Measurements from ENCODE around the gene TRIP12.
"Not testable (repeated sequence)": the region's sequence is repeated elsewhere in the genome, so short reads cannot be mapped to it uniquely, and the experiment has no call there.

Gene TRIP12

DNA sequence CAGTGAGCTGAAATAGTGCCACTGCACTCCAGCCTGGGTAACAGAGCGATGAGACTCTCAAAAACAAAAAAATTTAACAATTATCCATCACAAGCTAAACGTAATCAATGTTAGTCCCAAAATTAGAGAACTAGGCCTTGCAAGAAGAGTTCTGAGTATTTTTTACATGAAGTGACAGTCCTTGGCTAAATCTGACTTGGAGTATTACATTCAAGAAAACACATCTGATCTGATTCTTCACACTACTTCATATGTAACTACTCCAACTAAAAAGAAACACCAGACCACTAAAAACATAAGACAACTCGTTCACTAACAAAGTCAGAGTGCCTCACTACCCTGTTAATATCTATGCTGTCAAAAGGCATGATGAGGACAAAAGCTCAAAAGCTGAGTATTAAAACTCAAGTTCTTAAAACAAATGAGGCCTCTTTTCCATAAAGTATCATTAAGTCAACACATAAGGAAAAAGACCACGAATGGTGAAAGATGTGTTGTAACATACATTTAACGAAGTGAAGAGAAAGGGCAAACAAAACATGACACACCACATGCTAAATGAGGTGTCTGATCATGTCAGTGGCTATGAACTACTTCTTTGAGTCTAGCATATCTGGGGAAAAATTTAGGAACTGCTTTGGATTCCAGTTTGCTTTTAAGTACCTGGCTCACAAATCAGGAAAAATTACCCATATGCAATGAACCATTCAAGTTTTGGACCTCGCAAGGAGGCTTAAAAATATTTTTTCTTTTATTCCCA, 42.4 kb downstream of the TRIP12 start:
- in situ Hi-C loops (cut with MboI; ENCODE audit: low sequenced_read_pairs), result no loop called here

DNA sequence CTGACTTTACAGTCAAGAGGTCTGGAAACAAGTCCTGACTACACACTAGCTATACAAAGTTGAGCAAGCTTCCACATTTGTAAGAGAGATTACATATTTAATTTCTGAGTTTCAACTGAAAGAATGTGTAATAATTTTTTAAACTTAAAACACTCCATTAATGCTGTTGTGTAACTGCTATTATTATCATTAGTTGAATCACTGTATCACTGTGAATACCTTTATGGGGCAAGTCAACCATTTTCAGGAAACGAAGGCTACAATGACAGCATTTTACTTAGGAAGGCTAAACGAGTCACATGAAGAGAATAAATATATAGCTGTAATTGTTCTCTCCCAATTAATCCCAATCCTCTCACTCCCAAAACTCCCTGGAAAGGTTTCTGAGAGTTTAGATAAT, 46.3 kb downstream of the TRIP12 start:
- in situ Hi-C loops (cut with MboI; ENCODE audit: low sequenced_read_pairs), result no loop called here

DNA sequence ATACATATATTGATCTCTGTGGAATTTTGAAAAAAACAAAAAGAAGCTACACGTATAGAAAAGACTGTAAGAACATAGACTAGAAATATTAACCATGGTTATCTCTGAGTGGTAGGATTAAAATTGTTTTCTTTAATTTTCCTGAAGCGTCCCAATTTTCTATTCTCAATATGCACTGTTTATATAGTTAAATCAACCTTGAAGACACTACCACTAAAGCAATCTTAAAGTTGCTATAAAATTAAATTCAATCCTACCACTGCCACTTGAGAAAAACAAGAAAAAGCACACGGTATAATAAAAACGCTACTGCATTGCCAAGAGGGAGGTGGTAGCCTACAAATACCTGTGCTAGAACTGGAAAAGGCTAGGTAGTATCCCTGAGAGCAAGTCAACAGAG, 47.2 kb downstream of the TRIP12 start:
- in situ Hi-C loops (cut with MboI; ENCODE audit: low sequenced_read_pairs), result no loop called here

DNA sequence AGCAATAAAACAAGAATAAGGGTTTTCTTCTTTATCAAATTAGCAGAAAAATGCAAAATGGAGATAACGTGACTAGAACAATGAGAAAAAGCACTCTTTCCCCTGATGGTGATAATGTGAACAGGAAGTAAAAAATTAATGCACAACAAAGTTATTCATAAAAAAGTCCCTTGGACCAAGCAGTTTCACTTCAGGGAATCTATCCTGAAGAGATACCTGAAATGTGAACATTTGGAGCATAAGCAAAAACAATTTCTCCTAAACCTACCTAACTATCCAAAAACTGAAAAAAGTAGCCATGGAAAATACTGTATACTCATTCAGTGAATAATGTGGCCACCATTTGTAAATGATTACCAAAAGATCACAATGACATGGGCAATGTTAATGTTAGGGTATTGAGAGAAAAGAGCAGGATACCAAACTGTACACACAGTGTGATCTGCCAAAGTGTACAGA, 48.7 kb downstream of the TRIP12 start:
- in situ Hi-C loops (cut with MboI; ENCODE audit: low sequenced_read_pairs), result no loop called here

GRCh38 chr2:229870903-229871656, 50.7 kb downstream of the TRIP12 start:
- in situ Hi-C loops (cut with MboI; ENCODE audit: low sequenced_read_pairs), result no loop called here

DNA sequence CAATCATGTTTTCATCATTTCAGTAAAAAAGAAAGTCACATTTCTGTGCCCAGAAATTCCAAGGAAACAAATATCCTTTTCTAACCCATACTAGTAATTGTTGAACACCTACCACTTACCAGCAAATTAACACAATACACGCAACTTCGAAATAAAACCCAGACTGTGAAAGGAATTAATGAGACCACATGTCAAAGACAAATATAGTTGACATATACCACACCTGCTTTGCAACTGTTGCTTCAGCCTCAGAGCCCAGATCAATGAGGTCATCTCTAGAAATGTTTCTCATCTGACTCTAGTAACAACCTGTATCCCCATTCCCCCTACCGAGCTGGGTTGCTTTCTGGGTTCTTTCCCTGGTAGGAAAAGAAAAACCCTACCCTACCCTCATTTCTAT, 52.6 kb downstream of the TRIP12 start:
- in situ Hi-C loops (cut with MboI; ENCODE audit: low sequenced_read_pairs), result no loop called here

DNA sequence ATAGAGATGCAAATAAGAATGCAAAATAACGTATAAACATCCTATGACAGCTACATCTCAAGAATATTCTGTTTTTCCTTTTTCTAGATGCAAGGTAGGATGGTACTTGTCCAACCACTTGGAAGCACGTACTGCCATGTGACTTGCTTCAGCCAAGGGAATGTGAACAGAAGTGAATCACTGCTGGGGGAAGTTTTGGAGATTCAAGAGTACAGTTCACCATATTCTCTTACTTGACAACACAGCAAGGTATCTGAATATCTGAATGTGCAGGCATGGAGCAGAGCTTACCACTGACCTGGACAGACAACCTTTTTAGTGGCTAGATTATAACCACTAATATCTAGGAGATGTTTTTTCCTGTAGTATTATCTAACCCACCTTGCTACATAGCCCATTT, 53.0 kb downstream of the TRIP12 start:
- in situ Hi-C loops (cut with MboI; ENCODE audit: low sequenced_read_pairs), result no loop called here

GRCh38 chr2:229865033-229865432, 56.8 kb downstream of the TRIP12 start:
- in situ Hi-C loops (cut with MboI; ENCODE audit: low sequenced_read_pairs), result no loop called here

DNA sequence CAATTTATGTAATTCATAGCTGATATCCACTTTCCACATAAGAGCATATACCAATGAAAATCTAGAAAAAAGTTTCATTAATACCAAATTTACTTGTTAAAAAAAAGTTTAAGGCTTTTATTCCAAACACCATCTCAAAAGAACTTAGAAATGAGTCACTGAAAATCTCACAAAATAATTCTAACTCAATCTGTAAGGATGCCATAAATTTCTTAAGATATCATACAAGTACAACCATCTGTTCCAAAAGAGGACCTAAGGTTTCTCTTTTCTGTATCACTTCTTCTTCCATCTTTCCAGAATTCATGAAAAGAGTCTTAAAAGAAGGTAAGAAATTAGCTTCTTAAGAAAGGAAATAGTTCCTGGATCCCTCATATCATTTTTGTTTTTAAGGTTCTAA, 60.4 kb downstream of the TRIP12 start:
- in situ Hi-C loops (cut with MboI; ENCODE audit: low sequenced_read_pairs), result no loop called here

DNA sequence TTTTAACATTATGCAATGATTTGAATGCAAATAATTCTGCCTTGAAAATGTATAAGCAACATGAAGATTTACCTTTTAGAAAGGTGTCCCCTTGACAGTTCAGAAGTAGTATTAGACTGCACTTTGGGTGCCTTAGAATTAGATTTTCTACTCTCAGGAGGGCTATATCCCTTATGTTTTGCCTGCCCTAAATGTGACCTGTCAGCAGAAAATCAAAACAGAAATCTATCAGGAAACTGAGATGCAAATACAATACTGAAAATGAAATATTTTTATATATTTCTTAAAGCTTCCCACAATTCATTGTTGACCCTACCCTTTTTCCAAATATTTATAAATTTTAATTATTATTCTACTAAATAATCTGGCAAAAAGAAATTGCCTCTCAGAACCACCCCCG, 61.5 kb downstream of the TRIP12 start:
- in situ Hi-C loops (cut with MboI; ENCODE audit: low sequenced_read_pairs), result no loop called here

GRCh38 chr2:229858351-229858750, 63.5 kb downstream of the TRIP12 start:
- in situ Hi-C loops (cut with MboI; ENCODE audit: low sequenced_read_pairs), result no loop called here

GRCh38 chr2:229857634-229858033, 64.2 kb downstream of the TRIP12 start:
- in situ Hi-C loops (cut with MboI; ENCODE audit: low sequenced_read_pairs), result no loop called here

- in situ Hi-C loops (cut with MboI; ENCODE audit: low sequenced_read_pairs), result no loop called here
These were observed 65.4 kb downstream of the TRIP12 start for GRCh38 chr2:229856413-229856812.

DNA sequence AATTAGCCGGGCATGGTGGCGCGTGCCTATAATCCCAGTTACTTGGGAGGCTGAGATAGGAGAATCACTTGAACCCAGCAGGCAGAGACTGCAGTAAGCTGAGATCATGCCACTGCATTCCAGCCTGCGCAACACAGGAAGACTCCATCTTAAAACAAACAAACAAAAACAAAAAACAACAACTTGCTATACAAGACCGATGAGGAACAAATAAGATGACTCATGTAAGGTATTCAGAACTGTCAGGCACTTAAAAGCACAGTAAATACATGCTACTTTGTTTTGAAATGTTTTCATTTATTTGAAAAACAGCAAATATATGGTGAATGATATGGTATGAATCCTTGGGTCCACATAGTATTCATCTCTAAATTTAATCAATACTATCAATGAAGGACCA, 66.7 kb downstream of the TRIP12 start:
- in situ Hi-C loops (cut with MboI; ENCODE audit: low sequenced_read_pairs), result no loop called here

DNA sequence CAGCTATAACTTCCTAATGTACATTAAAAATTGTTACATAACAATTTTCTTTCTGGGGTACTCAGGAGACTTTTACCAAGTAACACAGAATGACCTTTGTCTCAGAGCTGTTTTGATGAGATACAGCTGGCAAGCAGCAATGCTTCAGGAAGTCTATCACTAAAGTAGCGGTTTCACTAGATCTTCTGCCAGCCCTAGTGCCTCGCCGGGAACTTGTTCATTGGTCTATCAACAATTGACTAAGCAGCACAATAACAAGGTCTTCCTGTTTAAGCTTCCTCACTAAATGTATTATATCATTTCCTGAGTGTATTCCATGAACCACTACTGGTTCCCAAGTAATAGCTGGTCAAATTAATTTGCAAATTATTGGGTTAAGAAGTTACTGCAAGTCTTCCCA, 69.2 kb downstream of the TRIP12 start:
- in situ Hi-C loops (cut with MboI; ENCODE audit: low sequenced_read_pairs), result no loop called here

GRCh38 chr2:229851870-229852269, 69.9 kb downstream of the TRIP12 start:
- in situ Hi-C loops (cut with MboI; ENCODE audit: low sequenced_read_pairs), result no loop called here

DNA sequence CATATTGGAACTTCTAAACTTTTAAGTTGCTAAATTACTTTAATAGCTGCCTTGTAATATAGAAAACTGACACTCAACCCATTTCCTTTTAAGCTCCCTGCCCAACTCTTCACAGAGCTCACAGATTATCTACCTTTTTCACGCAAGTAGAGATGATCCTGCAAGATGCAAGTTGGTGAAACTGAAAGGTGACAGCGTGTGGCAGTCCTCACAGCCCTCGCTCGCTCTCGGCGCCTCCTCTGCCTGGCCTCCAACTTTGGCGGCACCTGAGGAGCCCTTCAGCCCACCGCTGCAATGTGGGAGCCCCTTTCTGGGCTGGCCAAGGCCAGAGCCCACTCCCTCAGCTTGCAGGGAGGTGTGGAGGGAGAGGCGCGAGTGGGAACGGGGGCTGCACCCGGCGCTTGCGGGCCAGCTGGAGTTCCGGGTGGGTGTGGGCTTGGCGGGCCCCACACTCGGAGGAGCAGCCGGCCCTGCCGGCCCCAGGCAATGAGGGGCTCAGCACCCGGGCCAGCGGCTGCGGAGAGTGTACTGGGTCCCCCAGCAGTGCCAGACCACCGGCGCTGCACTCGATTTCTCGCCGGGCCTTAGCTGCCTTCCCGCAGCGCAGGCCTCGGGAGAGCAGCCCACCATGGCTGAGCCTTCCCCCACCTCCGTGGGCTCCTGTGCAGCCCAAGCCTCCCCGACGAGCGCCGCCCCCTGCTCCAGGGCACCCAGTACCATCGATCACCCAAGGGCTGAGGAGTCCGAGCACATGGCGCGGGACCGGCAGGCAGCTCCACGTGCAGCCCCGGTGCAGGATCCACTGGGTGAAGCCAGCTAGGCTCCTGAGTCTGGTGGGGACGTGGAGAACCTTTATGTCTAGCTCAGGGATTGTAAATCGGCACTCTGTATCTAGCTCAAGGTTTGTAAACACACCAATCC, 71.2 kb downstream of the TRIP12 start:
- in situ Hi-C loops (cut with MboI; ENCODE audit: low sequenced_read_pairs), result not testable (repeated sequence)

GRCh38 chr2:229849073-229849472, 72.7 kb downstream of the TRIP12 start:
- in situ Hi-C loops (cut with MboI; ENCODE audit: low sequenced_read_pairs), result no loop called here

DNA sequence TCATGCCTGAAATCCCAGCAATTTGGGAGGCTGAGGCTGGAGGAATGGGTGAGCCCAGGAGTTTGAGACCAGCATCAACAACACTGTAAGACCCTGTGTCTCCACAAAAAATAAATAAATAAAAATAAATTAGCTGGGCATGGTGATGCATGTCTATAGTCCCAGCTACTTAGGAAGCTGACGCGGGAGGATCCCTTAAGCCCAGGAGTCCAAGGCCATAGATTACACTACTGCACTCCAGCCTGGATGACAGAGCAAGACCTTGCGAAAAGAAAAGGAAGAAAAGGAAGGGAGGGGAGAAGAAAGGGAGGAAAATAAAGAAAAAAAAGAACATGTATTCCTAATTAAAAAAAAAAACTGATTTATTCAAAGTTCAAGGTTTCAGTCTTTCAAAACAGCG, 78.2 kb downstream of the TRIP12 start:
- in situ Hi-C loops (cut with MboI; ENCODE audit: low sequenced_read_pairs), result no loop called here

DNA sequence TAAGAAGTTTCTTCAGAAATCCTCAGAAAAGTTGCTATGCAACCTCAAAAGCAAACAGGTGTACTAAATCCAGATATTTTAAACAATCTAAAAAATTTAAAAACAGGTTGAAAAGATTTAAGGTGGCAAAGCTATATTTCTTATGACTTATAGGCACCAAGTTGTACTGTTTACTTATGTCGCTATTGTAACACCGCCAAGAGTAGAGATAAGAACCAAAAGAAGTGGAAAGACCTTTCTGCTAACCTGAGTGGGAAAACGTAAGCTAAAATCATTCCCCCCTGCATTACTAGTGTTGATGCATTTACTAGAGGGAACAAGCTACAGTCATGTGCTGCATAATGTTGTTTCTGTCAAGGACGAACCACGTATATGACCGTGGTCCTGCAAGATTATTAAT, 83.1 kb downstream of the TRIP12 start:
- in situ Hi-C loops (cut with MboI; ENCODE audit: low sequenced_read_pairs), result no loop called here

GRCh38 chr2:229836847-229837246, 85.0 kb downstream of the TRIP12 start:
- in situ Hi-C loops (cut with MboI; ENCODE audit: low sequenced_read_pairs), result no loop called here
